ENCODE data around the gene ZNF688. TPM values are rescaled to one million over a fixed set of nuclear protein-coding genes. Genes with fewer than 3 reads are reported as not detected.

Gene ZNF688
- total and polyA plus RNA-seq, 2 of the 13 experiments (the other 11 are each of a cell fraction or from before 2014, with no cell fraction given) = 2.4 to 5.4 TPM

- TF ChIP-seq ZNF318 (CRISPR knock-in tag; IDR thresholded peaks at IDR 0.05) = 0 out of 2 replicates have a peak, but pooled peaks have one; percentile 25
- no peak for TF ChIP-seq ZNF570 (CRISPR knock-in tag; IDR thresholded peaks at IDR 0.05; ENCODE audit: borderline replicate concordance)
Observed at GRCh38 chr16:30552956-30553355, 18.6 kb downstream of the ZNF688 start (continued).

GRCh38 chr16:30551781-30552180, 19.7 kb downstream of the ZNF688 start:
- ChIA-PET CTCF (ENCODE audit: low intra/inter-chr PET ratio, low total read pairs) (no interaction called here), POLR2A (interaction anchor here (0.9 to 2.2 kb wide), 2 partner anchors 11 to 144 kb away, joined by 3 to 12 read pairs; partner anchors contain the start of gene ZNF771)
- no peak overlapping the region for H3K4me3 ChIP-seq (replicated peaks in 1 of 3; ENCODE audit: insufficient read depth in 1 of 3, low read depth in 2 of 3, low read length in 3 of 3)
- intact Hi-C loops (cut with micrococcal nuclease; ENCODE audit: unreplicated experiment) = no loop called here
- TF ChIP-seq NONO (IDR thresholded peaks at IDR 0.05) (no peak), NONO (CRISPR knock-in tag; conservative IDR thresholded peaks at IDR 0.05) (0 out of 2 replicates have a peak, but pooled peaks have one; percentile 9), HIVEP1 (CRISPR knock-in tag; IDR thresholded peaks at IDR 0.05) (0 out of 2 replicates have a peak, but pooled peaks have one; percentile 21), POLR2G (IDR thresholded peaks at IDR 0.05; ENCODE audit: low read depth, low read length) (peak; percentile 39), ZMYM3 (CRISPR knock-in tag; IDR thresholded peaks at IDR 0.05) (no peak)
- in situ Hi-C loops (cut with HindIII; ENCODE audit: extremely low pct_ligation_motif_present, low pct_unique_long_range_greater_than_20kb) = no loop called here
- H3K36me3 ChIP-seq (replicated peaks in 1 of 2; ENCODE audit: control insufficient read depth in 1 of 2, insufficient read depth in 2 of 2, low read length in 2 of 2) = peaks cover 0 to 25% of the 10 kb centered on the region in 2 experiments; a peak in 4 of 5 replicates
- DNase-seq (ENCODE audit: low spot score) (no peak), FAIRE-seq (no peak), ATAC-seq (no peak)
- H4K20me1 ChIP-seq (ENCODE audit: insufficient read depth, low read length) = no peaks in the 10 kb centered on the region
- H3K27ac ChIP-seq (ENCODE audit: extremely low read length, insufficient read depth, low read length) = no peak overlapping the region
- no peak overlapping the region for H3K4me2 ChIP-seq (ENCODE audit: low read depth, low read length)
- BruUV-seq (replicated peaks) = no TSS peak
- H3K9ac ChIP-seq (ENCODE audit: insufficient read depth, low read depth, low read length) = no peak overlapping the region
- H3K27me3 ChIP-seq (ENCODE audit: control insufficient read depth in 1 of 2, insufficient read depth in 2 of 2, low read length in 2 of 2) = no peaks in the 10 kb centered on the region
- no peaks in the 10 kb centered on the region for H3K9me3 ChIP-seq (ENCODE audit: low read length)
- peaks cover 10% of the 10 kb centered on the region for H3K79me2 ChIP-seq (ENCODE audit: insufficient read depth, low read length)
- peaks cover 55% of the 10 kb centered on the region for H3K4me1 ChIP-seq (ENCODE audit: insufficient read depth, low read length)
- 94% methylated on average over 3 of the region's 3 CpGs for WGBS (ENCODE audit: low lambda C conversion rate)
- H2AFZ ChIP-seq (ENCODE audit: low read length) = no peak overlapping the region

All from HepG2 (cell line).